GM12864 (cell line): ENCODE measurements around the gene WFDC8.

Experiments used
- DNase-seq: peaks from one replicate; pipeline ENCODE4 v3.0.0-alpha.2; 2011; ENCODE audit warnings: low read depth
- H3K4me3 ChIP-seq: 2 replicates; pipeline ENCODE4 v1.5.1; 2011; ENCODE audit warnings: mild to moderate bottlenecking, low read depth, low read length, control low read depth
- TF ChIP-seq, protein P1 (sequence below): IDR thresholded peaks from 2 replicates; pipeline ENCODE4 v1.5.1; 2011; ENCODE audit warnings: low read depth, mild to moderate bottlenecking, moderate library complexity, low read length, control low read depth, inconsistent platforms; ENCODE audit errors: missing control alignments

Gene WFDC8

DNA sequence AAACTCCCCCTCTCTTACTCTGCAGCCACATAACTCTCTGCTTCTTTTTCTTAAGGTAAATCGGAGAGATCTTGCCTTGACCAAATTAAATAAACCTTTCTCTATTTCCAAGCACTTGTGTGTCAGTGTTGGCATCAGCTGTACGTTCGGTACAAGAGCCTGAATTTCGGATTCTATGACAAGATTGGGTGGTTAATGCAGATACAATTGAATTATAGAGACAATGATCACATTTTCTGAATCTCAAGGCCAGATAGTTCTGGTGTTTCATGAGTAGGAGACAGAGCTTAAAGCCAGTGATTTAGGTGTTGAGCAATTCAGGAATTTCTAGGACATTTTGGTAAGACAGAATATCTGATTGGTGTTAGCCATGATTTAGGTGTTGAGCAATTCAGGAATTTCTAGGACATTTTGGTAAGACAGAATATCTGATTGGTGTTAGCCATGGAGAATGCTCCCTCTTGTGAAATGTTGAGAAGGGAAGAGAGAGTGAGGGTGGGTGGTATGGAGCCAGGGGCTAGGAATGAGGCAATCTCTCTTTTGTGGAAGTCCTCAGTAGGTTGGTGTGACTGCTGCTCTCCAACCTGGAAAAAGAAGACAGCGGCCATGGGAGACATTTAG is 68.7 kb downstream of the WFDC8 start:
- H3K4me3 ChIP-seq: no peak overlapping the region
- TF ChIP-seq, protein P1, sequence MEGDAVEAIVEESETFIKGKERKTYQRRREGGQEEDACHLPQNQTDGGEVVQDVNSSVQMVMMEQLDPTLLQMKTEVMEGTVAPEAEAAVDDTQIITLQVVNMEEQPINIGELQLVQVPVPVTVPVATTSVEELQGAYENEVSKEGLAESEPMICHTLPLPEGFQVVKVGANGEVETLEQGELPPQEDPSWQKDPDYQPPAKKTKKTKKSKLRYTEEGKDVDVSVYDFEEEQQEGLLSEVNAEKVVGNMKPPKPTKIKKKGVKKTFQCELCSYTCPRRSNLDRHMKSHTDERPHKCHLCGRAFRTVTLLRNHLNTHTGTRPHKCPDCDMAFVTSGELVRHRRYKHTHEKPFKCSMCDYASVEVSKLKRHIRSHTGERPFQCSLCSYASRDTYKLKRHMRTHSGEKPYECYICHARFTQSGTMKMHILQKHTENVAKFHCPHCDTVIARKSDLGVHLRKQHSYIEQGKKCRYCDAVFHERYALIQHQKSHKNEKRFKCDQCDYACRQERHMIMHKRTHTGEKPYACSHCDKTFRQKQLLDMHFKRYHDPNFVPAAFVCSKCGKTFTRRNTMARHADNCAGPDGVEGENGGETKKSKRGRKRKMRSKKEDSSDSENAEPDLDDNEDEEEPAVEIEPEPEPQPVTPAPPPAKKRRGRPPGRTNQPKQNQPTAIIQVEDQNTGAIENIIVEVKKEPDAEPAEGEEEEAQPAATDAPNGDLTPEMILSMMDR: no peak
- no peak for DNase-seq

DNA sequence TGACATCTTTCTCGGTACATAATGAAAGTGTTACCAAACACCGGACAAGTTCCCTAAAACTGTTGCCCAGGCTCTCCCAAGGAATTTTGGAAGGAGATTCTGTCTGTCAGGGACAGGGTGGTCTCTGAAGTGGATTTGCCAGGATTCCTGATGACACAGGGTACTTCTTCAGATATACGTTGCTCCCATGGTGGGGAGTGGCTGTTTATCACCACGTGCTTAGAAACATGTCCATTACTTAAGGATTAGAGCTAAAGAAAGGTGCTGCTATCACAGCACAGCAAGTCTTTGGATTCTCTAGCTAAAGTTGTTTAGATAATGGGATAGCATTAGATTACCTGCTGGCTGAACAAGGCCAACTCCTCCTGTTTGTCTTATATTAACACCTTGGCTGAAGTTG is 70.0 kb downstream of the WFDC8 start:
- H3K4me3 ChIP-seq: no peak overlapping the region
- TF ChIP-seq, protein P1: no peak
- DNase-seq: no peak

DNA sequence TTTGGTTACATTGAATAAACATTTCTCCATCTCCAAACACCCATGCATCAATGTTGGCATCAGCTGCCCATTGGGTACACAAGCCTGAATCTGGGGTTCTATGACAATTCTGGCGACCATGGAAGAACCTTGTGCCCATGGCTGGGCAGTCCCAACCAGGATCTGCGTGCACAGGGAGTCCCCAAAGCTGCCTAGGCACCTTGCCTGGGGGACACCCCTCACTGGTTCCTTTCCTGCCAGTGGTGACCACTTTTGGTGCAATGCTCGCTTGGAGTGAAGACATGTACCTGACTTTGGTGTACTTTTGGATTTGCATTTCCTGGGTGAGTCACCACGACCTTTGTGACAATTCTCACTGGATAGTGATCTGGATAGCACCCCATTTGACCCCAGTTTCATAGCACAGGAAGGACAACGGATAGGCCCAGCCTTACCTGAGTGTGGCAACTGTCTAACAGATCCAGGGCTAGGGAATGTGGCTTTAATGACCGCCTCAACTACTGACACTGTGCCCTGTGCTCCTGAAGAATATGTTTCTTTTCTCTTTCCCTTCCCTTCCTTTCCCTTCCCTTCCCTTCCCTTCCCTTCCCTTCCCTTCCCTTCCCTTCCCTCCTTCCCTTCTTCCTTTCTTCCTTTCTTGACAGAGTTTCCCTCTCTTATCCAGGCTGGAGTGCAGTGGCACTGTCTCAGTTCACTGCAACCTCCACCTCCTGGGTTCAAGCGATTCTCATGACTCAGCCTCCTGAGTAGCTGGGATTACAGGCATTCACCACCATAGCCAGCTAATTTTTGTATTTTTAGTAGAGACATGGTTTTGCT is 70.8 kb downstream of the WFDC8 start:
- TF ChIP-seq, protein P1: no peak
- no peak for DNase-seq
- H3K4me3 ChIP-seq: no peak overlapping the region

DNA sequence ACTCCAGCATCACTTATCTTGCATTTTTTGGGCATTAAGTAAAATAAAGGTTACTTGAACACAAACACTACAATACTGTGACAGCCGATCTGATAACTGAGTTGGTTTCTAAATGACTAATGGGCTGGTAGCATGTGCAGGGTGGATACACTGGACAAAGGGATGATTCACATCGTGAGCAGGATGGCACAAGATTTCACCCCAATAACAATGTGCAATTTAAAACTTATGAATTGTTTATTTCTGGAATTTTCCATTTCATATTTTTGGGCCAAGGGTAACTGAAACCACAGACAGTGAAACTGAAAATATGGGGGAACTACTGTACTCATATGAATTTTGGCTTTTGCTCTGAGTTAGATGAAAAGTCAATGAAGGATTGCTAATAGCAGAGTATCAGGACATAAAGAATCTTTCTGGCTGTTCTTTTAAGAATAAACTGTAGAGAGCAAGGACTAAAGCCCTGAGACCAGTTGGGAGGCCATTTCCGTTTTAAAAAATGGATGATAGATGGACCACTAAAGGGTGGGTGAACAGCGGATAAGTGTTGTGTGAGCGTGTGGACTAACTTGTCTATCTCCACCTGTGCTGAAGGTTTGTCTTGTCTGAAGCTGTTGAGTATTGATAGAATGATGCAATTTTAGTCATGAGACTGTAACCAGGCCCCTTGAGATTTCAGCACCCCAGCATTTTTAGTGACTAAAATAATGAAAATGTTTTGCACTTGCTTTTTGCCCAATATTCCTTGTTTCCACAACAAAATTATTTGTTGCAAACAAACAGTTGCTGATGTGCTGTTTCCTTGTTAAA is 71.9 kb downstream of the WFDC8 start:
- H3K4me3 ChIP-seq: no peak overlapping the region

DNA sequence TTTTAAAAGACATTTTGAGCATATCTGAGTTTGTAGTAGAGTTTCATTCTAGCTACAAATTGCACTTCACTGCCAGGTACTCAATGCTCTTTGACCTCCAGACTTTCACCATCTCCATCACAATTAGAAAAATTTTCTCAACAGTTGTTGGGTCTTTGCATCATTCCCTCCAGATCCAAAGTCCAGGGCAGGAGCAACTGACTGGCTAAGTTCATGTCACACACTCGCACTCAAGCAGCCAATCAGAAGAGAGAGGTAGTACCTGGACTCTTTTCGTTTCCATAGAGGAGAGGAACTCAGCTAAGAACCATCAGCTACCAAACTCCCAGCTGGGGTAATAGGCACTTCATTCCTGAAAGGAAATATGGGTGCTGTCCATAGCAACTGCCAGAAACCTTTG is 72.7 kb downstream of the WFDC8 start:
- TF ChIP-seq, protein P1: no peak
- no peak overlapping the region for H3K4me3 ChIP-seq
- no peak for DNase-seq

More for the DNA sequence above, 71.9 kb downstream of the WFDC8 start:
- DNase-seq: no peak
- TF ChIP-seq, protein P1: no peak

DNA sequence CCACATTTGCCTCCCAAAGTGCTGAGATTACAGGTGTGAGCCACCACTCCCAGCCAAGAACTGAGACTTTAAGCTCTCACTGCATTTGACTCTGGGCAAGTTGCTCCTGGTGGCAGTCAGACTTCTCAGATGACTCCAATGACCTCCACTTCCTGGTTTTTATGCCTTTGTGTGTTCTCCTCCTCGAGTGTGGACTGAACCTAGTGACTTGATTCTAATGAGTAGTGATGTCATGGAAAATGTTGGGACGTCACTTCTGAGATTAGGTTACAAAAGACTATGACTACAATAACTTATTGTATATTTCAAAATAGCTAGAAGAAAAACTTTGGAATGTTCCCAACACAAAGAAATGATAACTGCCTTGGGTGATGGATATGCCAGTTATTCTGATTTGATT is 75.7 kb downstream of the WFDC8 start:
- no peak overlapping the region for H3K4me3 ChIP-seq
- DNase-seq: no peak
- TF ChIP-seq, protein P1: no peak
